GM21360 (cell line): Measurements from ENCODE around the gene SIKE1.
"Not testable (repeated sequence)": the region's sequence is repeated elsewhere in the genome, so short reads cannot be mapped to it uniquely, and the experiment has no call there.

Source experiments
- ATAC-seq: cut with Tn5 transposase; IDR thresholded peaks from one replicate; pipeline ENCODE4 v1.9.1; 2021; ENCODE audit warnings: mild to moderate bottlenecking, moderate library complexity; ENCODE audit not compliant: unreplicated experiment

The SIKE1 gene

DNA sequence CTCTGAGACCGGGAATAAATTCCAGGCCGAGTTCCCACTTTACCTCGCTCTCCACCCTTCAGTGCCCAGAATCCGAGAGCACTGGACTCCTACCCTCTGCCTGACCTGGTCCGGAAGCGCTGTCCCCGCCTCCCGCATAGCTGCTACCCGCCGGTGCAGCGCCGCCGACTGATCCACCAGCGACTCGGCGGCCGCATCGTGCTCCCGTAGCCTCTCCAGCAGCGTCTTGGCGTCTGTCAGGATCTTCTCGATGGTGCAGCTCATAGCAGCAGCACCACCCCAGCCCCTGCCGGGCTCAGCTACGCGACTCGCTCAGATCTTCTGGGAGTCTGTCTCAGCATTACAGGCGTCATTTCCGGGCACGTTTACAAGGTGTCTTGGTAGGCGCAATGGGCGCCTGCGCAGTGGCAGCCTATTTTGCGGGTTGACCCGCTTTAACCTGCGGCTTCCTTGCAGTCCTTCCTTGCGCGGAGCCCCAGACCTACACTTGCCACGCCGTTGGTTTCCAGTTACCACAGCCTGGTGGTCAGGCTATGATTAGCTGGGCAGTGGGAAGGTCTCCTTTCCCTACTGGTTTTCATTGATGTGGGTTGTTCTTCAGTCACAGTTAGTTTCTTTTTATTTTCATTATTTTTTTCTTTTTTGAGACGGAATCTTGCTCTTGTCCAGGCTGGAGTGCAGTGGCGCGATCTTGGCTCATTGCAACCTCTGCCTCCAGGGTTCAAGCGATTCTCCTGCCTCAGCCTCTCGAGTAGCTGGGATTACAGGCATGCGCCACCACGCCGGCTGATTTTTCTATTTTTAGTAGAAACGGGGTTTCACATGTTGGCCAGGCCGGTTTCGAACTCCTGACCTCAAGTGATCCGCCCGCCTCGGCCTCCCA lies at the start of gene SIKE1:
Gene SIKE1, minus strand, starts transcription at position 342 of the 883 bp plus-strand sequence. Its CDS starts 78 bp downstream, at position 264.
- peak; percentile 99 for ATAC-seq

DNA sequence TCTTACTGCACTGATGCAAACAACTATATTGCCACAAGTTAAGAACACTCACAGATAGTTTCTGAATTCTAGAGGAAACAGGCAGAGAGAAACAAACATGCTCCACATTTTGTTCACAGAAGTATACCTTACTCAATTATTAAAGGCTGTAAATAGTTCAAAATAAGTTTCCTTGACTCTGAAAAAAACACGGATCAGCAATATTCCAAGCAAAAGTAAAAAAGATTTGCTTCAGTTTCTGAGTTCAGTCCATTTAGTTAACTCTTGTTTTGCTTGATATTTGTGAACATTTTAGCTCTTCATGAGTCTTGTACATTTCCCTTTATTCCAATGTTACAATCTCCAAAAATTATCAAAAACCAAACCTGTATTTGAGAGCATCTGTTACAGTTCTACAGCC lies 49.6 kb upstream of the SIKE1 start:
- not testable (repeated sequence) for ATAC-seq

DNA sequence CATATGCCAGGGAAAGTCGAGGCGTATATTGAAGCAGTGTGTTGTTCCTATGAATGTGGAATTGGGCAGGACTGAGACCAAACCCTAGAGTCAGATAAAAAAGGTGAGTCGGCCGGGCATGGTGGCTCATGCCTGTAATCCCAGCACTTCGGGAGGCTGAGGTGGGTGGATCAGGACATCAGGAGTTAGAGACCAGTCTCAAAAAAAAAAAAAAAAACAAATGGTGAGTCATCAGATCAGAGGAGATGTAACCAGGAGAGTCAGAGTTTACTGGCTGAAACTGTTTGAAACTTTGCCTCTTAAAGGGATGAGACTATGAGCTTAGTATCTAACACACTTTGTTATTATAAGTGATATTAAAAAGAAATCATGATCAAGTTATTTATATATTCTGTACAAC lies 47.8 kb upstream of the SIKE1 start:
- ATAC-seq: no peak

DNA sequence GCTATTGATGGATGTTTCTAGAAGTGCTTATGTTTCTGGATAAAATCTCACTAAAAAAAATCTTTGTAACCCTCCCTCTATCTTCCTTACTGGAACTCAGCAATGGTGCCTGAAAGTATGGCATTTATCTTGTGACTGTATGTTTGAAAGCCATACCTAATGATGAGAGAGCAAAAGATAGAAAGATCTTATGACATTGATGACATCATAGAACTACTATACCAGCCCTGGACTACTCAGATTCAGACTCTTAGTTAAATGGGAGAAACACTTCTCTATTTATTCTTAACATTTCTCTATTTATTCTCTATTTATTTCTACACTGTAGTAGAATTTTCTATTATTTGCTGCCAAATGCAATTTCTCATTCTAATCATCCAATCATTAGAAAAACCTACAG lies 41.5 kb upstream of the SIKE1 start:
- ATAC-seq: no peak

DNA sequence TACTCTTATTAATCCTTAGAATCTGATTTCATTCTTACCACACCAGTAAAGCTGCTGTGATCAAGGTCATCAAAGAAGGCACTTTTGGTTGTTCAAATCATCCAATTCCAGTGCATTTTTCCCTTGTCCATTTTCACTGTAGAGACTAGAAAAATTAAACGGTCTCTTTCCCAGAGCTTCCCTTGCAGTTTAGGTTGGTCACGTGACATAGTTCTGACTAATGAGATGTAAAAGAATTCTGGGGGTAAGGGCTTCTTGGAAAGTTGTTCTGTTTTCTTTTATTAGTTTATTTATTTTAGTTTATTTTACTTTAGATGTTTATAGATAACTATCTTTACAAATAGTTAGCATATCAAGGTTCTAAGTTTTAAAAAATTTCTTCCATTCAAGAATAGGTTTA lies 39.9 kb upstream of the SIKE1 start:
- no peak for ATAC-seq

DNA sequence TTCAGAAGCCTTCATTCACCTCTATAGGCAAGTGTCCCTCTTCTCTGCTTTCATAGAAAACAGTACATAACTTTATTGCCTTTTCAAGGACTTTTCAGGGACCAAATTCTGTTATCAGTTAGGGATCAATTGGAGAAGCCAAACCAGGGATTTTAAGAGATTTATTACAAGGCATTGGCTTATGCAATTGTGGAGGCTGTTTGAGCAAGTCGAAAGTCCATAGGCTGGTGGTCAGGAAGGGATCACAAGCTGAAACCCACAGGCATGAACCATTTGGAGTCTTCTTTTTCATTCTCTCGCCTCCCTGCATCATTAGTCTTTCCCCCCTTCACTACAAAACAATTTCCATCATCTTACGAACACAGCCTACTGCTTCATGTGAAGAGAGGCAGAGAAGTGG lies 39.4 kb upstream of the SIKE1 start:
- ATAC-seq: no peak

DNA sequence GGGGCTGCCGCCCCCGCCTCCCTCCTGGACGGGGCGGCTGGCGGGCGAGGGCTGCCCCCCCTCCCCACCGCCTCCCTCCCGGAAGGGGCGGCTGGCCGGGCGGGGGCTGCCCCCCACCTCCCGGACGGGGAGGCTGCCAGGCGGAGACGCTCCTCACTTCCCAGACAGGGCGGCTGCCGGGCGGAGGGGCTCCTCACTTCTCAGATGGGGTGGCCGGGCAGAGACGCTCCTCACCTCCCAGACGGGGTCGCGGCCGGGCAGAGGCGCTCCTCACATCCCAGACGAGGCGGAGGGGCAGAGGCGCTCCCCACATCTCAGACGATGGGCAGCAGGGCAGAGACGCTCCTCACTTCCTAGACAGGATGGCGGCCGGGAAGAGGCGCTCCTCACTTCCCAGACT lies 24.0 kb upstream of the SIKE1 start:
- not testable (repeated sequence) for ATAC-seq

DNA sequence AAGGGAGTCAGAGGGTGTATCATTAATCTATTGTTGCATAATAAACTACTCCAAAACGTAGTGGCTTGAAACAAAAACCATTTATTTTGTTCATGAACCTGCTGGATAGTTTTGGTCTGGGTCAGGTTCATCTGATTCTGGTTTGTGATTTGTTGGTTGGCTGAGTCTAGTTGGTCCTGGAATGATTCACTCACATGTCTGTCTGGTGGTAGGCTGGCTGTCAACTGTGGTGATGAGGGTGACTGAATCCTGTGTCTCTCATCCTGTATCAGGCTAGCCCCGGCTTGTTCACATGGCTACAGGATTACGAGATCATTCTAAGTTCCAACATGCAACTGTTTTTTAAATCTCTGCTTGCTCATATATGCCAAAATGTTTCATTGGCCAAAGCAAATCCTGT lies 22.5 kb upstream of the SIKE1 start:
- ATAC-seq: no peak

DNA sequence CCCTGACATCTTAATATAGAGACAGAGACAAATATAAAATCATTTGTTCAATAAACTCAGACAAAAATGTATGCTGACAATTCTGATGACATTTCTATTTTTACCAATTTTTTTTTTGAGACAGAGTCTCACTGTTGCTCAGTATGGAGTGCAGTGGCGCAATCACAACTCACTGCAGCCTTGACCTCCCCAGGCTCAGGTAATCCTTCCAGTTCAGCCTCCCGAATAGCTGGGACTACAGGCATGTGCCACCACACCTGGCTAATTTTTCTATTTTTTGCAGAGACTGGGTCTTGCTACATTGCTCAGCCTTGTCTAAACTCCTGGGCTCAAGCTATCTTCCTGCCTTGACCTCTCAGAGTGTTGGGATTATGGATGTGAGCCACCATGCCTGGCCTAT lies 13.6 kb upstream of the SIKE1 start:
- no peak for ATAC-seq

DNA sequence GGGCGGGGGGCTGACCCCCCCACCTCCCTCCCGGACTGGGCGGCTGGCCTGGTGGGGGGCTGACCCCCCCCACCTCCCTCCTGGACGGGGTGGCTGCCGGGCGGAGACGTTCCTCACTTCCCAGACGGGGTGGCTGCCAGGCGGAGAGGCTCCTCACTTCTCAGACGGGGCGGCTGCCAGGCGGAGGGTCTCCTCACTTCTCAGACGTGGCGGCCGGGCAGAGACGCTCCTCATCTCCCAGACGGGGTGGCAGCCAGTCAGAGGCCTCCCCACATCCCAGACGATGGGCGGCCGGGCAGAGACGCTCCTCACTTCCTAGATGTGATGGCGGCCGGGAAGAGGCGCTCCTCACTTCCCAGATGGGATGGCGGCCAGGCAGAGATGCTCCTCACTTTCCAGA lies 10.1 kb upstream of the SIKE1 start:
- ATAC-seq: not testable (repeated sequence)

DNA sequence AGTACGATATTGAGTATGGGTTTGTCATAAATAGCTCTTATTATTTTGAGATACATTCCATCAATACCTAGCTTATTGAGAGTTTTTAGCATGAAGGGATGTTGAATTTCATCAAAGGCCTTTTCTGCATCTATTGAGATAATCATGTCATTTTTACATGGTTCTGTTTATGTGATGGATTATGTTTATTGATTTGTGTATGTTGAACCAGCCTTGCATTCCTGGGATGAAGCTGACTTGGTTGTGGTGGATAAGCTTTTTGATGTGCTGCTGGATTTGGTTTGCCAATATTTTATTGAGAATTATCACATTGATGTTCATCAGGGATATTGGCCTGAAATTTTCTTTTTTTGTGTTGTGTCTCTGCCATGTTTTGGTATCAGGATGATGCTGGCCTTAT lies 6.0 kb upstream of the SIKE1 start:
- not testable (repeated sequence) for ATAC-seq

DNA sequence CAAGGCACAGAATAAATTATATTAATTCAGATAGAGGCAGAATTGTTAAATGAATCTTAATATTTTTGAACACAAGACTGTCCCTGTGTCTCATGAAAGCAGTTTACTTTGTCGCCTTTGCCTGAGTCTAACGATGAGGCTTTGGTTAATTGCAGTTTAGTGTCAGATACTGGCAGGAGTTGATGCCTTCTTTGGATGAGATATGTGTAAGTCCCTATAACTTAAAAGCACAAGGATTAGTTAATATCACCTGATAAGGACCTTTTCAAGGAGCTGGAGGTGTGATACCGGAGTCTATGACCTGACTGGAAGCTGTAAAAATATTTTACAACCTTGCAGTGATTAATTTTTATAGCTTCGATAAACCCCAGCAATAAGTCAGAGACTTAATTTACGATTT lies 2.0 kb upstream of the SIKE1 start:
- ATAC-seq: no peak

DNA sequence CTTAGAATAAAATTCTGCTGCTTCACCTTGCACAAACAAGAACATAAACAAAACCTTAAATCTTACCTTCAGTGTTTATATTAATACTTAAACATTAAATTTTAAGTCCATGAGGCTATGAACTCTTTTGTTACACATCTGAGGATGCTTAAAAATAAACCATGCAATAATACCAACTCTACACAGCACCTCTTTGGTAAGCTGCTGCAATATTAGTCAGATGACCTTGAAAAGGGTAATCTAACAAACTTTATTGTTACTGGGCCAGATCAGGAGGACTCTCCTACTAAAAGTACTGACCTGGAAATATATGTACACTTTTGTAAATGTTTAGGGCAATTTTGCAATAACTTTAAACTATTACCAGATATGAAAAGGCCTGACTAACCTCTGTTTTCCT lies 763 bp downstream of the SIKE1 start:
- no peak for ATAC-seq

DNA sequence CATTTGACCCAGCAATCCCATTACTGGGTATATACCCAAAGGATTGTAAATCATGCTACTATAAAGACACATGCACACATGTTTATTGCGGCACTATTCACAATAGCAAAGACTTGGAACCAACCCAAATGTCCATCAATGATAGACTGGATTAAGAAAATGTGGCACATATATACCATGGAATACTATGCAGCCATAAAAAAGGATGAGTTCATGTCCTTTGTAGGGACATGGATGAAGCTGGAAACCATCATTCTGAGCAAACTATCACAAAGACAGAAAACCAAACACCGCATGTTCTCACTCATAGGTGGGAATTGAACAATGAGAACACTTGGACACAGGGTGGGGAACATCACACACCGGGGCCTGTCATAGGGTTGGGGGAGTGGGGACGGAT lies 3.8 kb downstream of the SIKE1 start:
- ATAC-seq: not testable (repeated sequence)

DNA sequence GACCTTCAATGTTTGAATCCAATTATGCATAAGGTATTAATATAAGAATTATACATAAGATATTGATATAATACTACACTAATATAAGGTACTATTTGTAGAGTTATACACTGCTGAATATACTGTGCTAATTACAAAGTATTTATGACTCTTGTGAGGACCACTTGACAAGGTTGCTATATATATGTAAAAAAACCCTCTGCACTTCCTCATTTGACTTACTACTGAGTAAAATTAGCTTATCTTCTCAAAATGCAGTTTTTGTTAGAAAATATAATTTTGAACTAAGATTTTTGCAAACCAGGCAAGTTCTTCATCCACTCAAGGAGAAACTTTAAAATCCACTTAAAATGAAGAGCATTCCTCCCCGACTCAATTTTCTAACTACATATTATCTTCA lies 8.5 kb downstream of the SIKE1 start:
- ATAC-seq: no peak

DNA sequence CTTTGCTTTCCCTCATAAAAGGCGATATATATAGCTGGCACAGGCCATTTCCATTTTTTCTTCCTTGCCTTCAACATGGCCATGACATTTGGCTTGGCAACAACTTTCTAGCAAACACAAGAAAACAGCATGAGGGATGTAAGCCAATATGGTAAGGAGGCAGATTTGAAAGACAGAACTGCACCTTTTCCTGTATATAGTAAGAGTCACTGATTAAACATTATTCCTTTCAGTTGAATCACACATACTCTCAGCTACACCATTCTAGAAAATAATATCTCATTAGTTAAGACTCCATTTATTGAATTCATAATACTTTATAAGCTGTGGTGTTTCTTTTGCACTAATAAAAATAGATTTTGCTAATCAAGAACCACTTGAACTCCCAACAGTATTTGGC lies 9.5 kb downstream of the SIKE1 start:
- no peak for ATAC-seq

DNA sequence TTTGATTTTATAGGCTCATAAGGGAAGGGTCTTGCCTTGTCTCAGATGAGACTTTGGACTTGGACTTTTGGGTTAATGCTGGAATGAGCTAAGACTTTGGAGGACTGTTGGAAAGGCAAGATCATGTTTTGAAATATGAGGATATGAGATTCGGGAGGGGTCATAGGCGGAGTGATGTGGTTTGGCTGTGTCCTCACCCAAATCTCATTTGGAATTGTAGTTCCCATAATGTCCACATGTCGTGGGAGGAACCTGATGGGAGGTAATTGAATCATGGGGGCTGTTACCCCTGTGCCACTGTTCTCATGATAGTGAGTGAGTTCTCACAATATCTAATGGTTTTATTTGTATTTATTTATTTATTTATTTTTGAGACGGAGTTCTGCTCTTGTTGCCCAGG lies 15.8 kb downstream of the SIKE1 start:
- no peak for ATAC-seq

DNA sequence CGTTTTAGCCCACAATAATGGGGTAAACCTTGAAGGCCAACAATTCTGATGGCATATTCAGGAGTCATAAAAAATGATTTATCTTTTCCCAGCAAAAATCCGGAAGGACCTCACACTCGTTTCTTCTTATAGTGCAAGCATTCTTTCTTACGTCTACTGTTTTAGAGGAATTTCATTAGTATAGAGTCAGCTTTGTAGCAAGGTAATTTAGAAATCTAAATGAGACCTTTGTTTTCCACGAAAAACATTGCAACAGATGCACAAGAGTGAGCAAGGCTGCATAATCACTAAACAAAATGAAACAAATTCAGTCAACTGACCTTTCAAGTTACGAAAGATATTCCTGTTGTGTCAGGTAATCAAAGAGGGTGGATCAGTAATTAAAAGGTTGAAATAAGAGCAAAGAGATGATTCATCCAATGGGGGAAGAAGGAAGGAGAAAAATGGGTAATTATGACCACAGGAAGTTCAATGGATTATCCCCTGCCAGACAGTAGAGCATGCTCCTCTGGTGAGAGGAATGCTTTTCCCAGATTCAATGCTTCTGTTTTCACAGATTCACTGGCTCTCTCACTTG lies 22.1 kb downstream of the SIKE1 start:
- no peak for ATAC-seq

DNA sequence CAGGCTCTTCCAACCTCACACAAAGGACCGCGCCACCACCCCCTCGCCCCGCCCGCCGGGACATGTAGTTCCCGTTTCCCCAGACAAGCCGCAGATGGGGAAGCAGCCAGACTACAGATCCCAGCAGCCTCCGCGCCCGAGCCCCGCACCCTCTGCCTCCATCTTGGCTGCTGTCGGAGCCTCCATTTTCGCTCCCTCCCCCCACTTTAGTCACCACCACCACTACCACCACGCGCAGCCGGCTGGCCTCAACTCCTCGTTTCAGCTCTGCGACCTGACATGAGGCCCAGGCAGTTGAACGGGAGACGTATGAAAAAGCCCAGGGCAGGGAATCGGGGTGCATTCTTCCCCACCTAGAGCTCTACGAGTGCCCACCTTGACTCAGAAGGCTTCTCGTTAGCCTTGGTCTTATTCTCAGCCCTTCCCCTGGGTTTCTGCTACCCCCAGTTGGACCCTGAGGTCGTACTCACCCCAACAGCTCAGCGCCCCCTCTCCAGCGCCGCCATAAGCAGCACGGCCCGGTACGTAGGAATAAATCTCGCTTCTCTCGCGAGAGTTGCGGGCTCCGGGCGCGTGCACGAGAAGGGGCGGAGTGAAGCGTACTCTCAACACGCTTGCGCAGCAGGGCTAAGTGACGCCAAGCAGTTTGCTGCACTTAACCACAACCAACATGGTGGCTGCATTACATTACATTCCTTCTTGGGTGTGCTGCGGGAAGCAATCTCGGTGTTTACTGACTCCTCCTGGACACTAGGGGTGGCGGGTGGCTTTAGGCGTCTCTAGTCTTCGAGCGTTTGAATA lies 22.8 kb downstream of the SIKE1 start, which contains the start of gene CSDE1:
Gene CSDE1, minus strand, starts transcription at position 530 of the 801 bp plus-strand sequence. CDS start 18,094 bp downstream, outside the sequence.
- ATAC-seq: peak; percentile 78

DNA sequence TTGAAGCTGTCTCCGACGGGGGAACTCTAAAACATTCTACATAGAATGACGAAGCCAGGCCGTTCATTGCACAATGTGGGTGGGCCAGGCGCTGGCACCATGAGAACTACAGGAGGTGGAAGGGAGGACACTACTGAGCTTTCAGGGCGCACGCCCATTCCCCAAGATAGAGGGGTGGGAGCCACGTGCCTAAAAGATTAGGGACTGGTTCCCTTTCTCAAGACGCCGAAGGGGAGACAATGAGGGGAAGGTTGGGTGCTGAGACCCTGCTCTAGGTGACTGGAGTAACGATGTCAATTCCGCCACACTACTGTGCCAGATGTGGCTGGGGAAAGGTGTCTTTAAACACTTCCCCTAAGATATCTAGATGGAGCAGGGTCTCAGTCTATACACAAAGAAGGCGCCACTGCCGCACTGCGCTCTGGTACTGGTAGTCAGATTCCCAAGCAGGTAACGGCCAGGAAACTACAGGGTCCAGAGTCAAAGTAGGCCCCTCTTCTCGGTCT lies 23.5 kb downstream of the SIKE1 start:
- ATAC-seq: peak; percentile 1
